AML-193 (cell line): Measurements from ENCODE around the gene MYOM1.
"Not testable (repeated sequence)": the region's sequence is repeated elsewhere in the genome, so short reads cannot be mapped to it uniquely, and the experiment has no call there.

ENCODE experiments used
- DNase-seq, 2 experiments: peaks; one replicate each; lab custom pipeline; 2025; lab: John Stamatoyannopoulos, UW

MYOM1 gene

GRCh38 chr18:3248658-3249359, 29.0 kb upstream of the MYOM1 start:
- DNase-seq = peak; percentile 53 to 67

GRCh38 chr18:3248062-3248657, 28.4 kb upstream of the MYOM1 start:
- DNase-seq = no peak

GRCh38 chr18:3247240-3248061, 27.7 kb upstream of the MYOM1 start, which contains the start of gene MYL12A:
Gene MYL12A, plus strand, starts transcription at chr18:3247801. Its CDS starts 5,447 bp downstream, at chr18:3253248.
- DNase-seq = peak; percentile 94 to 97

- no peak for DNase-seq
These were observed 27.0 kb upstream of the MYOM1 start for GRCh38 chr18:3246635-3247239.

- DNase-seq = peak; percentile 82 to 85
These were observed 26.3 kb upstream of the MYOM1 start for GRCh38 chr18:3245853-3246634.

- no peak for DNase-seq
These were observed 25.4 kb upstream of the MYOM1 start for GRCh38 chr18:3245185-3245564.

- DNase-seq = no peak
These were observed 19.0 kb upstream of the MYOM1 start for GRCh38 chr18:3238742-3239141.

- DNase-seq = no peak
These were observed 16.7 kb upstream of the MYOM1 start for GRCh38 chr18:3236470-3236869.

- DNase-seq = no peak
These were observed 16.1 kb upstream of the MYOM1 start for GRCh38 chr18:3235846-3236245.

- no peak for DNase-seq
These were observed 14.7 kb upstream of the MYOM1 start for GRCh38 chr18:3234457-3234856.

GRCh38 chr18:3233433-3234168, 13.8 kb upstream of the MYOM1 start:
- no peak for DNase-seq

- DNase-seq = no peak
These were observed 13.2 kb upstream of the MYOM1 start for GRCh38 chr18:3233004-3233403.

- DNase-seq = no peak
These were observed 10.9 kb upstream of the MYOM1 start for GRCh38 chr18:3230401-3231334.

- no peak for DNase-seq
These were observed 6.3 kb upstream of the MYOM1 start for GRCh38 chr18:3226048-3226447.

- DNase-seq = no peak
These were observed 5.8 kb upstream of the MYOM1 start for GRCh38 chr18:3225588-3225987.

- DNase-seq = no peak
These were observed 4.5 kb upstream of the MYOM1 start for GRCh38 chr18:3224223-3224622.

- DNase-seq = no peak
These were observed 3.6 kb upstream of the MYOM1 start for GRCh38 chr18:3223356-3223755.

GRCh38 chr18:3221496-3221895, 1.7 kb upstream of the MYOM1 start:
- DNase-seq = no peak

- DNase-seq = not testable (repeated sequence)
These were observed 1.1 kb upstream of the MYOM1 start for GRCh38 chr18:3220868-3221267.

- DNase-seq = no peak
These were observed 532 bp downstream of the MYOM1 start for GRCh38 chr18:3219241-3219630.
